Omental fat pad (tissue), 4 donors: ENCODE results near the gene DCAF5. TPM values are rescaled to one million over a fixed set of nuclear protein-coding genes. Genes with fewer than 3 reads are reported as not detected.

ENCODE experiments used
- ATAC-seq: fragments of 150-250 bp; one replicate; pipeline ENCODE4 v1.9.1; 2016; ENCODE audit warnings: mild to moderate bottlenecking, moderate library complexity; ENCODE audit not compliant: low FRiP score
- DNase-seq: peaks from one replicate; pipeline ENCODE4 v3.0.0-alpha.2; 2019; ENCODE audit warnings: low spot score
- CTCF ChIP-seq, 3 donors: fragments of 450-650 bp; IDR thresholded peaks; one replicate each; pipeline ENCODE4 v1.5.1; 2016 to 2017; ENCODE audit warnings: antibody characterized with exemption in 3 of 3, mild to moderate bottlenecking in 3 of 3, moderate library complexity in 2 of 3
- total RNA-seq, 4 donors: library from RNA; depleted of rRNA; stranded (reverse); fragments of >200 nt; gene quantifications; one replicate each; pipeline ENCODE4 v1.1.0, GENCODE V29; 2016

DCAF5 gene
- total RNA-seq, 4 donors from 2014 or later = 30.4 to 58.1 (median 38.0) TPM

GRCh38 chr14:69050240-69051184 lies 102.4 kb downstream of the DCAF5 start:
- DNase-seq = no peak
- TF ChIP-seq CTCF (IDR thresholded peaks at IDR 0.05) = no peak
- peak; percentile 35 for ATAC-seq

GRCh38 chr14:69049675-69050074 lies 103.2 kb downstream of the DCAF5 start:
- DNase-seq = no peak
- peak; percentile 59 for ATAC-seq
- TF ChIP-seq CTCF (IDR thresholded peaks at IDR 0.05) = no peak

- ATAC-seq = no peak
- no peak for DNase-seq
- TF ChIP-seq CTCF (IDR thresholded peaks at IDR 0.05) = no peak
Observed at GRCh38 chr14:69048456-69048855, 104.5 kb downstream of the DCAF5 start.

GRCh38 chr14:69047255-69047654 lies 105.7 kb downstream of the DCAF5 start:
- ATAC-seq = no peak
- no peak for DNase-seq
- TF ChIP-seq CTCF (IDR thresholded peaks at IDR 0.05) = no peak

- ATAC-seq = peak; percentile 12
- TF ChIP-seq CTCF (IDR thresholded peaks at IDR 0.05) = no peak
- no peak for DNase-seq
Observed at GRCh38 chr14:69046476-69046860, 106.5 kb downstream of the DCAF5 start.

- no peak for TF ChIP-seq CTCF (IDR thresholded peaks at IDR 0.05)
- ATAC-seq = peak; percentile 7
- no peak for DNase-seq
Observed at GRCh38 chr14:69045857-69046475, 107.0 kb downstream of the DCAF5 start.
